Measurements from ENCODE around the gene PRR30. TPM values are rescaled to one million over a fixed set of nuclear protein-coding genes. Genes with fewer than 3 reads are reported as not detected.

PRR30 gene
- total RNA-seq, 4 donors from 2014 or later = not detected

- TF ChIP-seq CTCF (IDR thresholded peaks at IDR 0.05; ENCODE audit: low read depth) = no peak
These were observed 47.2 kb downstream of the PRR30 start for GRCh38 chr2:27091746-27092695.

- no peak for TF ChIP-seq CTCF (IDR thresholded peaks at IDR 0.05; ENCODE audit: low read depth)
These were observed 49.9 kb downstream of the PRR30 start for GRCh38 chr2:27089111-27089954.

GRCh38 chr2:27088634-27089033 is 50.6 kb downstream of the PRR30 start:
- TF ChIP-seq CTCF (IDR thresholded peaks at IDR 0.05; ENCODE audit: low read depth) = no peak

GRCh38 chr2:27087823-27088410 is 51.3 kb downstream of the PRR30 start:
- TF ChIP-seq CTCF (IDR thresholded peaks at IDR 0.05; ENCODE audit: low read depth) = no peak

Other genes with a start within 250 kb of the PRR30 start
- 10 to 100 TPM; 13.0 to 25.1 (median 17.2) TPM for gene MAPRE3, start 168.8 kb downstream of the PRR30 start, total RNA-seq
- 10 to 100 TPM; 35.5 to 95.4 (median 49.0) TPM for gene TMEM214, start 106.4 kb downstream of the PRR30 start, total RNA-seq
- 10 to 100 TPM in 1 of 4 donors, 1 to 10 TPM in 3; 5.7 to 11.3 (median 9.1) TPM for gene AGBL5, start 87.7 kb downstream of the PRR30 start, total RNA-seq
- 100 to 1,000 TPM; 207 to 425 (median 263) TPM for gene OST4, start 67.8 kb downstream of the PRR30 start, total RNA-seq
- gene EMILIN1, start 60.8 kb downstream of the PRR30 start, total RNA-seq = 10 to 100 TPM; 21.0 to 51.6 (median 33.5) TPM
- 1 to 10 TPM; 1.1 to 2.9 (median 1.4) TPM for gene KHK, start 52.6 kb downstream of the PRR30 start, total RNA-seq
- gene CGREF1, start 20.3 kb downstream of the PRR30 start, total RNA-seq = 1 to 10 TPM; 4.0 to 8.5 (median 6.2) TPM
- gene ABHD1, start 15.6 kb downstream of the PRR30 start, total RNA-seq = 1 to 10 TPM in 1 of 4 donors, under 1 TPM in 1, not detected in 2; 0.75 to 1.5 TPM
- gene PREB, start 4.8 kb downstream of the PRR30 start, total RNA-seq = 10 to 100 TPM; 43.5 to 63.3 (median 52.4) TPM
- under 1 TPM in 1 of 4 donors, not detected in 3; under 0.01 TPM for gene TCF23, start 9.6 kb upstream of the PRR30 start, total RNA-seq
- gene ATRAID, start 72.6 kb upstream of the PRR30 start, total RNA-seq = 100 to 1,000 TPM; 169 to 677 (median 199) TPM
- 10 to 100 TPM; 17.2 to 97.8 (median 39.4) TPM for gene SLC5A6, start 72.9 kb upstream of the PRR30 start, total RNA-seq
- 10 to 100 TPM; 10.2 to 17.3 (median 13.9) TPM for gene CAD, start 78.0 kb upstream of the PRR30 start, total RNA-seq
- gene SLC30A3, start 123.6 kb upstream of the PRR30 start, total RNA-seq = not detected
- under 1 TPM in 1 of 4 donors, not detected in 3; 0.88 TPM for gene DNAJC5G, start 136.0 kb upstream of the PRR30 start, total RNA-seq
- under 1 TPM in 1 of 4 donors, not detected in 3; 0.66 TPM for gene TRIM54, start 143.0 kb upstream of the PRR30 start, total RNA-seq
- 1 to 10 TPM in 3 of 4 donors, not detected in 1; 1.7 to 3.4 (median 2.9) TPM for gene UCN, start 169.0 kb upstream of the PRR30 start, total RNA-seq
- gene MPV17, start 183.7 kb upstream of the PRR30 start, total RNA-seq = 10 to 100 TPM; 56.8 to 88.7 (median 77.1) TPM
- gene GTF3C2, start 217.4 kb upstream of the PRR30 start, total RNA-seq = 10 to 100 TPM; 28.0 to 43.0 (median 34.0) TPM
- 10 to 100 TPM; 36.4 to 44.2 (median 42.2) TPM for gene EIF2B4, start 230.9 kb upstream of the PRR30 start, total RNA-seq
- 100 to 1,000 TPM in 2 of 4 donors, 10 to 100 TPM in 2; 71.6 to 115 (median 102) TPM for gene SNX17, start 231.2 kb upstream of the PRR30 start, total RNA-seq
- 10 to 100 TPM in 1 of 4 donors, 1 to 10 TPM in 3; 4.9 to 12.8 (median 8.2) TPM for gene ZNF513, start 241.3 kb upstream of the PRR30 start, total RNA-seq